Upper lobe of left lung (tissue), 4 donors: Measurements from ENCODE around the gene HTR1D.

ENCODE experiments used
- POLR2AphosphoS5 ChIP-seq, 2 donors: sonication (generic); formaldehyde crosslinking; IDR thresholded peaks; one replicate each; pipeline ENCODE4 v1.5.1; 2017; ENCODE audit warnings: antibody characterized with exemption in 2 of 2
- TF ChIP-seq, protein P1 (sequence below), 6 experiments: fragments of 450-650 bp in 4 of 6; fragments of 200-600 bp in 2 of 6; sonication (generic) in 2 of 6; IDR thresholded peaks; one replicate each; pipeline ENCODE4 v1.5.1; 2016 to 2019; ENCODE audit warnings: antibody characterized with exemption in 6 of 6

DNA sequence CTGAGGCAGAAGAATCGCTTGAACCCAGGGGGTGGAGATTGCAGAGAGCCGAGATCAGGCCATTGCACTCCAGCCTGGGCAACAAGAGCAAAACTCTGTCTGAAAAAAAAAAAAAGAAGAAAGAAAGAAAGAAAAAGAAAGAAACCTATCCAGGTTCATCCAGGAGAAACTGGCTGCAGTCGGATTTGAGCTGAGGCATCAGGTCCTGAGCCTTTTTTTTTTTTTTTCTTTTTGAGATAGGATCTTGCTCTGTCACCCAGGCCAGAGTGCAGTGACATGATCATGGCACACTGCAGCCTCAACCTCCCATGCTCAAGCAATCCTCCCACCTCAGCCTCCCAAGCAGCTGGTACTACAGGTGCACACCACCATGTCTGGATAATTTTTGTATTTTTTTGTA is 26.1 kb downstream of the HTR1D start:
- no peak for TF ChIP-seq POLR2AphosphoS5 (IDR thresholded peaks at IDR 0.05)
- TF ChIP-seq, protein P1, sequence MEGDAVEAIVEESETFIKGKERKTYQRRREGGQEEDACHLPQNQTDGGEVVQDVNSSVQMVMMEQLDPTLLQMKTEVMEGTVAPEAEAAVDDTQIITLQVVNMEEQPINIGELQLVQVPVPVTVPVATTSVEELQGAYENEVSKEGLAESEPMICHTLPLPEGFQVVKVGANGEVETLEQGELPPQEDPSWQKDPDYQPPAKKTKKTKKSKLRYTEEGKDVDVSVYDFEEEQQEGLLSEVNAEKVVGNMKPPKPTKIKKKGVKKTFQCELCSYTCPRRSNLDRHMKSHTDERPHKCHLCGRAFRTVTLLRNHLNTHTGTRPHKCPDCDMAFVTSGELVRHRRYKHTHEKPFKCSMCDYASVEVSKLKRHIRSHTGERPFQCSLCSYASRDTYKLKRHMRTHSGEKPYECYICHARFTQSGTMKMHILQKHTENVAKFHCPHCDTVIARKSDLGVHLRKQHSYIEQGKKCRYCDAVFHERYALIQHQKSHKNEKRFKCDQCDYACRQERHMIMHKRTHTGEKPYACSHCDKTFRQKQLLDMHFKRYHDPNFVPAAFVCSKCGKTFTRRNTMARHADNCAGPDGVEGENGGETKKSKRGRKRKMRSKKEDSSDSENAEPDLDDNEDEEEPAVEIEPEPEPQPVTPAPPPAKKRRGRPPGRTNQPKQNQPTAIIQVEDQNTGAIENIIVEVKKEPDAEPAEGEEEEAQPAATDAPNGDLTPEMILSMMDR (IDR thresholded peaks at IDR 0.05): no peak
